DMS153 treated with DMSO at 0.1 percent for 48 hours (cell line): ENCODE measurements around the gene SLC22A13.

Experiments
- DNase-seq: peaks from one replicate; lab custom pipeline; 2025; ENCODE audit not compliant: unreplicated experiment; lab: John Stamatoyannopoulos, UW

The SLC22A13 gene

GRCh38 chr3:38327335-38328009 is 61.9 kb downstream of the SLC22A13 start:
- no peak for DNase-seq
